DND-41 (cell line): ENCODE measurements around the gene MT1M.

Source experiments
- ATAC-seq: fragments of 200-7000 bp; cut with Tn5 transposase; 3 replicates; pipeline ENCODE4 v1.9.1; 2021; ENCODE audit warnings: low read depth; ENCODE audit not compliant: insufficient read depth
- DNase-seq: peaks from one replicate; pipeline ENCODE4 v3.0.0-alpha.2; 2020
- H2AFZ ChIP-seq: 2 replicates; pipeline ENCODE4 v1.6.0; 2012; ENCODE audit warnings: low read depth, low read length
- H3K27ac ChIP-seq: 2 replicates; pipeline ENCODE4 v1.5.1; 2012; ENCODE audit warnings: low read length, inconsistent platforms
- H3K27me3 ChIP-seq: fragments of 200-600 bp; sonication (generic); 2 replicates; pipeline ENCODE4 v1.6.0; 2012; ENCODE audit warnings: low read length, mild to moderate bottlenecking, inconsistent platforms; ENCODE audit not compliant: insufficient read depth, poor library complexity
- H3K36me3 ChIP-seq: 2 replicates; pipeline ENCODE4 v1.5.1; 2012; ENCODE audit warnings: low read length, inconsistent platforms; ENCODE audit not compliant: insufficient read depth
- H3K4me1 ChIP-seq: 2 replicates; pipeline ENCODE4 v1.5.1; 2012; ENCODE audit warnings: mild to moderate bottlenecking, low read length; ENCODE audit not compliant: insufficient read depth
- H3K4me2 ChIP-seq: 2 replicates; pipeline ENCODE4 v1.6.0; 2012; ENCODE audit warnings: mild to moderate bottlenecking, moderate library complexity, low read length, inconsistent platforms; ENCODE audit not compliant: insufficient read depth
- H3K4me3 ChIP-seq, 2 experiments: fragments of 200-600 bp in 1 of 2; shearing (Covaris generic) in 1 of 2; 2 replicates each; pipeline ENCODE4 v1.5.1; 2012 to 2016; ENCODE audit warnings: inconsistent platforms in 2 of 2, low read length in 2 of 2, mild to moderate bottlenecking in 2 of 2, low read depth in 1 of 2, moderate library complexity in 1 of 2
- H3K79me2 ChIP-seq: 2 replicates; pipeline ENCODE4 v1.6.0; 2012; ENCODE audit warnings: low read length, inconsistent platforms; ENCODE audit not compliant: insufficient read depth
- H3K9ac ChIP-seq: 2 replicates; pipeline ENCODE4 v1.6.0; 2012; ENCODE audit warnings: low read depth, mild to moderate bottlenecking, inconsistent platforms, low read length, moderate library complexity
- H3K9me3 ChIP-seq: 2 replicates; pipeline ENCODE4 v1.5.1; 2012; ENCODE audit warnings: low read length, moderate library complexity, mild to moderate bottlenecking, inconsistent platforms; ENCODE audit not compliant: insufficient read depth, severe bottlenecking
- H4K20me1 ChIP-seq: 2 replicates; pipeline ENCODE4 v1.6.0; 2012; ENCODE audit warnings: low read length; ENCODE audit not compliant: insufficient read depth
- CTCF ChIP-seq: IDR thresholded peaks from 2 replicates; pipeline ENCODE4 v1.5.1; 2012; ENCODE audit warnings: borderline replicate concordance, low read length, moderate library complexity, mild to moderate bottlenecking; ENCODE audit not compliant: poor library complexity, severe bottlenecking; ENCODE audit errors: extremely low read depth
- EZH2 ChIP-seq: IDR thresholded peaks from 3 replicates; pipeline ENCODE4 v1.6.1; 2012; ENCODE audit warnings: borderline replicate concordance, low read depth, mild to moderate bottlenecking, moderate library complexity, low read length, inconsistent platforms; ENCODE audit not compliant: severe bottlenecking

The MT1M gene

GRCh38 chr16:56588781-56589140 is 43.7 kb upstream of the MT1M start:
- DNase-seq: no peak

GRCh38 chr16:56589141-56590039 is 43.1 kb upstream of the MT1M start, which contains the start of gene MT3:
Gene MT3 (plus strand): TSS chr16:56589528. CDS start chr16:56589591, 63 bp downstream.
- H4K20me1 ChIP-seq: no peaks in the 10 kb centered on the region
- no peaks in the 10 kb centered on the region for H3K9me3 ChIP-seq
- H3K4me3 ChIP-seq: no peak within 1 kb of the TSS
- TF ChIP-seq CTCF (no peak), EZH2 (no peak)
- no peak within 1 kb of the TSS for H3K4me2 ChIP-seq
- H3K79me2 ChIP-seq: no peaks in the 10 kb centered on the region
- no peak within 1 kb of the TSS for H2AFZ ChIP-seq
- DNase-seq (no peak), ATAC-seq (no peak)
- no peaks in the 10 kb centered on the region for H3K4me1 ChIP-seq
- H3K27ac ChIP-seq: no peak within 1 kb of the TSS
- no peak within 1 kb of the TSS for H3K9ac ChIP-seq
- no peaks in the 10 kb centered on the region for H3K36me3 ChIP-seq
- H3K27me3 ChIP-seq: no peaks in the 10 kb centered on the region

More at GRCh38 chr16:56588781-56589140, 43.7 kb upstream of the MT1M start:
- Histone ChIP-seq H3K36me3 (no peaks in the 10 kb centered on the region), H3K9ac (no peak overlapping the region), H3K4me3 (no peak overlapping the region), H3K27me3 (no peaks in the 10 kb centered on the region), H3K4me2 (no peak overlapping the region), H3K4me1 (no peaks in the 10 kb centered on the region), H3K79me2 (no peaks in the 10 kb centered on the region), H3K27ac (no peak overlapping the region), H3K9me3 (no peaks in the 10 kb centered on the region), H4K20me1 (no peaks in the 10 kb centered on the region), H2AFZ (no peak overlapping the region)
- ATAC-seq: no peak
- TF ChIP-seq EZH2 (no peak), CTCF (no peak)

- Histone ChIP-seq H3K27me3 (no peaks in the 10 kb centered on the region), H2AFZ (no peak overlapping the region), H3K36me3 (no peaks in the 10 kb centered on the region), H3K9me3 (no peaks in the 10 kb centered on the region), H3K4me2 (no peak overlapping the region), H3K4me1 (no peaks in the 10 kb centered on the region), H4K20me1 (no peaks in the 10 kb centered on the region), H3K4me3 (no peak overlapping the region), H3K9ac (no peak overlapping the region), H3K79me2 (no peaks in the 10 kb centered on the region), H3K27ac (no peak overlapping the region)
- ATAC-seq: no peak
- DNase-seq: no peak
- TF ChIP-seq EZH2 (no peak), CTCF (no peak)
Measured at GRCh38 chr16:56591377-56592060, 40.9 kb upstream of the MT1M start.
